Neural cell (in vitro differentiated cells): Measurements from ENCODE around the gene NCKAP5L. TPM values are rescaled to one million over a fixed set of nuclear protein-coding genes. Genes with fewer than 3 reads are reported as not detected.
A peak's percentile ranks its signal among the peaks of the same experiment; 100 is the strongest.

ENCODE experiments used
- H2AFZ ChIP-seq: fragments of 200-600, 300-800 bp; sonication (generic), shearing (Covaris generic); 2 replicates; pipeline ENCODE4 v1.6.0; 2014; ENCODE audit warnings: low read depth, mild to moderate bottlenecking, antibody characterized with exemption, low read length, moderate library complexity
- H3F3A ChIP-seq: fragments of 200-600 bp; shearing (Covaris generic); 2 replicates; pipeline ENCODE4 v1.6.1; 2016; ENCODE audit warnings: mild to moderate bottlenecking, moderate library complexity, mixed read lengths, antibody characterized with exemption, low read length; ENCODE audit not compliant: insufficient read depth, poor library complexity, severe bottlenecking
- H3K27ac ChIP-seq: fragments of 200-600, 300-800 bp; sonication (generic), shearing (Covaris generic); 2 replicates; pipeline ENCODE4 v1.5.1; 2014; ENCODE audit warnings: mild to moderate bottlenecking, low read length, moderate library complexity
- H3K27me3 ChIP-seq: fragments of 300-800, 200-600 bp; sonication (generic), shearing (Covaris generic); 2 replicates; pipeline ENCODE4 v1.6.0; 2014; ENCODE audit warnings: mild to moderate bottlenecking, low read depth, low read length, moderate library complexity; ENCODE audit not compliant: insufficient read depth
- H3K36me3 ChIP-seq: fragments of 300-800, 200-600 bp; sonication (generic), shearing (Covaris generic); 2 replicates; pipeline ENCODE4 v1.5.1; 2014; ENCODE audit warnings: mild to moderate bottlenecking, antibody characterized with exemption, low read length, moderate library complexity; ENCODE audit not compliant: insufficient read depth
- H3K4me2 ChIP-seq: fragments of 300-800, 200-600 bp; sonication (generic), shearing (Covaris generic); 2 replicates; pipeline ENCODE4 v1.6.0; 2014; ENCODE audit warnings: mild to moderate bottlenecking, low read length
- H3K4me3 ChIP-seq: fragments of 300-800, 200-600 bp; sonication (generic), shearing (Covaris generic); 2 replicates; pipeline ENCODE4 v1.5.1; 2014; ENCODE audit warnings: mild to moderate bottlenecking, low read length, moderate library complexity
- H3K79me2 ChIP-seq: fragments of 200-600 bp; shearing (Covaris generic); replicated peaks from 2 replicates; pipeline ENCODE4 v1.6.0; 2014; ENCODE audit warnings: mild to moderate bottlenecking, low read length, moderate library complexity; ENCODE audit not compliant: insufficient read depth
- H3K9ac ChIP-seq: fragments of 300-800, 200-600 bp; sonication (generic), shearing (Covaris generic); 2 replicates; pipeline ENCODE4 v1.6.1; 2016; ENCODE audit warnings: mild to moderate bottlenecking, low read length, mixed read lengths
- H3K9me2 ChIP-seq: fragments of 200-600 bp; shearing (Covaris generic); 2 replicates; pipeline ENCODE4 v1.6.1; 2016; ENCODE audit warnings: mild to moderate bottlenecking, low read length, mixed read lengths; ENCODE audit not compliant: insufficient read depth
- H3K9me3 ChIP-seq: fragments of 200-600, 300-800 bp; sonication (generic), shearing (Covaris generic); 2 replicates; pipeline ENCODE4 v1.6.1; 2016; ENCODE audit warnings: mild to moderate bottlenecking, mixed run types, low read length, moderate library complexity, mixed read lengths
- H4K20me1 ChIP-seq: fragments of 200-600 bp; shearing (Covaris generic); 2 replicates; pipeline ENCODE4 v1.6.1; 2016; ENCODE audit warnings: mild to moderate bottlenecking, mixed run types; ENCODE audit not compliant: insufficient read depth
- CTCF ChIP-seq: fragments of 450-650 bp; IDR thresholded peaks from 2 replicates; pipeline ENCODE4 v1.5.1; 2014; ENCODE audit warnings: antibody characterized with exemption, mild to moderate bottlenecking, moderate library complexity; ENCODE audit not compliant: poor library complexity, severe bottlenecking
- EP300 ChIP-seq: fragments of 450-650 bp; conservative IDR thresholded peaks from 2 replicates; pipeline ENCODE4 v1.6.1; 2014; ENCODE audit warnings: antibody characterized with exemption, mild to moderate bottlenecking, moderate library complexity; ENCODE audit not compliant: poor library complexity, severe bottlenecking
- EZH2 ChIP-seq: fragments of 200-600, 300-800 bp; shearing (Covaris generic), sonication (generic); IDR thresholded peaks from 2 replicates; pipeline ENCODE4 v1.6.1; 2014; ENCODE audit warnings: antibody characterized with exemption, low read length, borderline replicate concordance, mild to moderate bottlenecking; ENCODE audit not compliant: insufficient read depth, poor library complexity, severe bottlenecking
- MXI1 ChIP-seq: fragments of 450-650 bp; conservative IDR thresholded peaks from 2 replicates; pipeline ENCODE4 v1.6.1; 2014; ENCODE audit warnings: antibody characterized with exemption, mild to moderate bottlenecking; ENCODE audit not compliant: poor library complexity, severe bottlenecking
- POLR2AphosphoS5 ChIP-seq: IDR thresholded peaks from 2 replicates; pipeline ENCODE4 v1.6.1; 2012
- RAD21 ChIP-seq: fragments of 450-650 bp; conservative IDR thresholded peaks from 2 replicates; pipeline ENCODE4 v1.6.1; 2014; ENCODE audit warnings: antibody characterized with exemption, mild to moderate bottlenecking, moderate library complexity
- SMC3 ChIP-seq: fragments of 450-650 bp; conservative IDR thresholded peaks from 2 replicates; pipeline ENCODE4 v1.6.1; 2014; ENCODE audit warnings: antibody characterized with exemption, mild to moderate bottlenecking, moderate library complexity; ENCODE audit not compliant: poor library complexity
- TAF1 ChIP-seq: IDR thresholded peaks from 2 replicates; pipeline ENCODE4 v1.6.1; 2012; ENCODE audit warnings: low read depth
- polyA plus RNA-seq: library from polyadenylated mRNA; depleted of rRNA; stranded (reverse); fragments of >200 nt; gene quantifications from 2 replicates; pipeline ENCODE4 v1.2.3, GENCODE V29; 2014
- TF ChIP-seq, protein P1 (sequence below): IDR thresholded peaks from 2 replicates; pipeline ENCODE4 v1.6.1; 2012; ENCODE audit warnings: borderline replicate concordance

Gene NCKAP5L
- polyA plus RNA-seq, 1 donor from 2014 or later = 6.2 TPM

DNA sequence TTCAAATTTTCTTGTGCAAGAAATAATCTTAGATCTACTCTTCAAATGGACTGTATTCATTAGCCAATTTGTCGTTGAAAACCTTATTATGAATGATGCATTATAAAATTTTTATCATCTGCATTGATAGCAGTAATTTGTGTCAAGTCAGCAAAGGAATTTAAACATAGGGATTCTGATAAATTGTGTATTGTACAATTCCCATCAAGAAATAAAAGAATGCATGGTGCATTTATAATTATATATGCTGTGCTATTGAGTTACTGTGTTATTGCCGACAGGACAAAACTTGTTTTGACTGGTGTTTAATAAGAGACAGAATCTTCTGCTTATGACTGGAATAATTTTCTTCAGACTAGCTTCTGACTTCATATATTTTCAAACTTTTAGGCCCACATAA lies 17.8 kb upstream of the NCKAP5L start:
- H3K9me3 ChIP-seq = no peaks in the 10 kb centered on the region
- H3K4me2 ChIP-seq = no peak overlapping the region

DNA sequence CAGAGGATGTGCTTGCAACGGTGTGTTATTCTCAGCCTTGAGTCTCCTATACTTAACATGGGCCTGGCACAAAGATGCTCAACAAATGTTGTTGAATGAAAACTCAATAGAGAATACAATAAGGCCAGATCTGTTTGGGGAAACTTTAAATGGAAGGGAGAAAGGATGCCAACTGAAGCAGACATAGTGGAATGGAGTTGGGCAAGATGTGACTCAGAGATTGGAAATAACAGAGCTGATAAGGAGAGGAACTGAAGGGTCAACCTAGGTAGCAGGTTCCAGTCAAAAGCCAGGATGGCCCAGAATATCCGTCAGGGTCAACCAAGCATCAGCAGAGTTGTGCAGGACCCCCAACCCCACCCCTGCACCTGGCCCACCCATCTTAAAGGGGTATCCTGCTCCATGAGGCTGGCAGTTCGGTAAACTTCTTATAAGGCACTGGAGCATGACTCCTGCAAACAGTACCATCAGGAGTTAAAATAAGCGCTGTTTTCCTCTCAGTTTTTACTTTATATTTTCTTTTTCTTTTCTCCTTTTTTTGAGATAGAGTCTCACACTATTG lies 15.7 kb upstream of the NCKAP5L start:
- H3K9me2 ChIP-seq = no peaks in the 10 kb centered on the region
- peak overlapping the region; percentile 96 for H3K4me3 ChIP-seq
- H3K27me3 ChIP-seq = no peaks in the 10 kb centered on the region
- no peak overlapping the region for H3K9ac ChIP-seq
- no peaks in the 10 kb centered on the region for H3K36me3 ChIP-seq
- H3K27ac ChIP-seq = no peak overlapping the region
- H3K79me2 ChIP-seq = peaks cover 5% of the 10 kb centered on the region
- H4K20me1 ChIP-seq = no peaks in the 10 kb centered on the region
- no peaks in the 10 kb centered on the region for H3K9me3 ChIP-seq
- no peak overlapping the region for H3K4me2 ChIP-seq
- H3F3A ChIP-seq = no peaks in the 10 kb centered on the region
- H2AFZ ChIP-seq = no peak overlapping the region
- TF ChIP-seq TAF1 (no peak), EZH2 (no peak), CTCF (no peak), EP300 (no peak), SMC3 (no peak), MXI1 (no peak), POLR2AphosphoS5 (no peak)
- TF ChIP-seq, protein P1, sequence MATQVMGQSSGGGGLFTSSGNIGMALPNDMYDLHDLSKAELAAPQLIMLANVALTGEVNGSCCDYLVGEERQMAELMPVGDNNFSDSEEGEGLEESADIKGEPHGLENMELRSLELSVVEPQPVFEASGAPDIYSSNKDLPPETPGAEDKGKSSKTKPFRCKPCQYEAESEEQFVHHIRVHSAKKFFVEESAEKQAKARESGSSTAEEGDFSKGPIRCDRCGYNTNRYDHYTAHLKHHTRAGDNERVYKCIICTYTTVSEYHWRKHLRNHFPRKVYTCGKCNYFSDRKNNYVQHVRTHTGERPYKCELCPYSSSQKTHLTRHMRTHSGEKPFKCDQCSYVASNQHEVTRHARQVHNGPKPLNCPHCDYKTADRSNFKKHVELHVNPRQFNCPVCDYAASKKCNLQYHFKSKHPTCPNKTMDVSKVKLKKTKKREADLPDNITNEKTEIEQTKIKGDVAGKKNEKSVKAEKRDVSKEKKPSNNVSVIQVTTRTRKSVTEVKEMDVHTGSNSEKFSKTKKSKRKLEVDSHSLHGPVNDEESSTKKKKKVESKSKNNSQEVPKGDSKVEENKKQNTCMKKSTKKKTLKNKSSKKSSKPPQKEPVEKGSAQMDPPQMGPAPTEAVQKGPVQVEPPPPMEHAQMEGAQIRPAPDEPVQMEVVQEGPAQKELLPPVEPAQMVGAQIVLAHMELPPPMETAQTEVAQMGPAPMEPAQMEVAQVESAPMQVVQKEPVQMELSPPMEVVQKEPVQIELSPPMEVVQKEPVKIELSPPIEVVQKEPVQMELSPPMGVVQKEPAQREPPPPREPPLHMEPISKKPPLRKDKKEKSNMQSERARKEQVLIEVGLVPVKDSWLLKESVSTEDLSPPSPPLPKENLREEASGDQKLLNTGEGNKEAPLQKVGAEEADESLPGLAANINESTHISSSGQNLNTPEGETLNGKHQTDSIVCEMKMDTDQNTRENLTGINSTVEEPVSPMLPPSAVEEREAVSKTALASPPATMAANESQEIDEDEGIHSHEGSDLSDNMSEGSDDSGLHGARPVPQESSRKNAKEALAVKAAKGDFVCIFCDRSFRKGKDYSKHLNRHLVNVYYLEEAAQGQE = no peak

More for the DNA sequence above, 17.8 kb upstream of the NCKAP5L start:
- Histone ChIP-seq H3K27me3 (no peaks in the 10 kb centered on the region), H2AFZ (no peak overlapping the region), H3K27ac (no peak overlapping the region), H3K4me3 (no peak overlapping the region), H3K9ac (no peak overlapping the region), H4K20me1 (no peaks in the 10 kb centered on the region), H3K79me2 (peaks cover 4% of the 10 kb centered on the region), H3K9me2 (no peaks in the 10 kb centered on the region), H3K36me3 (no peaks in the 10 kb centered on the region), H3F3A (no peaks in the 10 kb centered on the region)
- TF ChIP-seq RAD21 (no peak), TAF1 (no peak), EP300 (no peak), MXI1 (no peak), EZH2 (no peak), SMC3 (no peak), POLR2AphosphoS5 (no peak), CTCF (no peak)
- TF ChIP-seq, protein P1 = no peak
